Esophagus squamous epithelium (tissue), 5 donors: ENCODE data around the gene ALX3. TPM values are rescaled to one million over a fixed set of nuclear protein-coding genes. Genes with fewer than 3 reads are reported as not detected.

Experiments used
- DNase-seq: peaks from one replicate; lab custom pipeline; 2025; lab: John Stamatoyannopoulos, UW
- H3K27ac ChIP-seq, 4 donors: fragments of 200-600 bp; sonication (generic); one replicate each; pipeline ENCODE4 v1.5.1; 2016 to 2019; ENCODE audit warnings: mild to moderate bottlenecking in 1 of 4
- H3K27me3 ChIP-seq, 4 donors: fragments of 200-600 bp; sonication (generic); 1 replicate in 3 of 4; 2 replicates in 1 of 4; pipeline versions ENCODE4 v1.5.1 to v1.6.0; 2017 to 2021; ENCODE audit warnings: antibody characterized with exemption in 1 of 4
- H3K36me3 ChIP-seq, 3 donors: fragments of 200-600 bp; sonication (generic); one replicate each; pipeline ENCODE4 v1.5.1; 2016 to 2019
- H3K4me1 ChIP-seq, 3 donors: fragments of 200-600 bp; sonication (generic); one replicate each; pipeline ENCODE4 v1.5.1; 2017 to 2019
- H3K4me3 ChIP-seq, 4 donors: fragments of 200-600 bp; sonication (generic); 1 replicate in 3 of 4; 2 replicates in 1 of 4; pipeline ENCODE4 v1.5.1; 2016 to 2019; ENCODE audit warnings: mild to moderate bottlenecking in 2 of 4, moderate library complexity in 1 of 4
- H3K9me3 ChIP-seq, 3 donors: fragments of 200-600 bp; sonication (generic); one replicate each; pipeline ENCODE4 v1.5.1; 2016 to 2019
- POLR2A ChIP-seq, 4 donors: fragments of 450-650 bp; IDR thresholded peaks; one replicate each; pipeline ENCODE4 v1.6.1; 2017; ENCODE audit warnings: antibody characterized with exemption in 4 of 4, mild to moderate bottlenecking in 4 of 4, moderate library complexity in 3 of 4
- WGBS, 2 donors: methylation state at CpG; one replicate each; pipeline ENCODE4 v1.1.5; 2018; 5-methylcytosine and 5-hydroxymethylcytosine counted together
- intact Hi-C: fragments of 100-400 bp; cut with DNase I; formaldehyde crosslinking; loops from one replicate; pipeline ENCODE4 v1.15.0; 2022
- total RNA-seq, 4 donors: library from RNA; depleted of rRNA; stranded (reverse); fragments of >200 nt; gene quantifications; one replicate each; pipeline ENCODE4 v1.1.0, GENCODE V29; 2016
- TF ChIP-seq, protein P1 (sequence below), 6 experiments: fragments of 450-650 bp in 4 of 6; fragments of 200-600 bp in 2 of 6; sonication (generic) in 2 of 6; IDR thresholded peaks; one replicate each; pipeline ENCODE4 v1.5.1; 2016 to 2019; ENCODE audit warnings: antibody characterized with exemption in 6 of 6, mild to moderate bottlenecking in 4 of 6, moderate library complexity in 4 of 6
- donor health status: DM: yes; HTN: yes; CAD: no.

Gene ALX3
- total RNA-seq, 4 donors from 2014 or later = 0.57 TPM; not detected in 3

- H3K27me3 ChIP-seq = no peaks in the 10 kb centered on the region
- intact Hi-C loops = no loop called here
- H3K9me3 ChIP-seq = no peaks in the 10 kb centered on the region
- DNase-seq = no peak
- 75 to 87% methylated on average over 1 of the region's 1 CpG for WGBS, 2 donors
- H3K36me3 ChIP-seq = peaks cover 26 to 100% (median 68%) of the 10 kb centered on the region in 3 donors
- TF ChIP-seq, protein P1, sequence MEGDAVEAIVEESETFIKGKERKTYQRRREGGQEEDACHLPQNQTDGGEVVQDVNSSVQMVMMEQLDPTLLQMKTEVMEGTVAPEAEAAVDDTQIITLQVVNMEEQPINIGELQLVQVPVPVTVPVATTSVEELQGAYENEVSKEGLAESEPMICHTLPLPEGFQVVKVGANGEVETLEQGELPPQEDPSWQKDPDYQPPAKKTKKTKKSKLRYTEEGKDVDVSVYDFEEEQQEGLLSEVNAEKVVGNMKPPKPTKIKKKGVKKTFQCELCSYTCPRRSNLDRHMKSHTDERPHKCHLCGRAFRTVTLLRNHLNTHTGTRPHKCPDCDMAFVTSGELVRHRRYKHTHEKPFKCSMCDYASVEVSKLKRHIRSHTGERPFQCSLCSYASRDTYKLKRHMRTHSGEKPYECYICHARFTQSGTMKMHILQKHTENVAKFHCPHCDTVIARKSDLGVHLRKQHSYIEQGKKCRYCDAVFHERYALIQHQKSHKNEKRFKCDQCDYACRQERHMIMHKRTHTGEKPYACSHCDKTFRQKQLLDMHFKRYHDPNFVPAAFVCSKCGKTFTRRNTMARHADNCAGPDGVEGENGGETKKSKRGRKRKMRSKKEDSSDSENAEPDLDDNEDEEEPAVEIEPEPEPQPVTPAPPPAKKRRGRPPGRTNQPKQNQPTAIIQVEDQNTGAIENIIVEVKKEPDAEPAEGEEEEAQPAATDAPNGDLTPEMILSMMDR (IDR thresholded peaks at IDR 0.05) = no peak
- no peak for TF ChIP-seq POLR2A (IDR thresholded peaks at IDR 0.05)
- no peak overlapping the region for H3K4me3 ChIP-seq
- H3K4me1 ChIP-seq = no peaks in the 10 kb centered on the region
- H3K27ac ChIP-seq = no peak overlapping the region
These were observed 50.7 kb downstream of the ALX3 start for GRCh38 chr1:110019770-110020169.

- Histone ChIP-seq H3K9me3 (no peaks in the 10 kb centered on the region), H3K27ac (no peak overlapping the region), H3K36me3 (peaks cover 26 to 100% (median 71%) of the 10 kb centered on the region in 3 donors), H3K4me3 (no peak overlapping the region), H3K27me3 (no peaks in the 10 kb centered on the region), H3K4me1 (no peaks in the 10 kb centered on the region)
- 88 to 89% methylated on average over 9 of the region's 9 CpGs for WGBS, 2 donors
- no peak for DNase-seq
- TF ChIP-seq POLR2A (IDR thresholded peaks at IDR 0.05) = no peak
- TF ChIP-seq, protein P1 (IDR thresholded peaks at IDR 0.05) = no peak
- intact Hi-C loops = no loop called here
These were observed 52.1 kb downstream of the ALX3 start for GRCh38 chr1:110018396-110018795.

GRCh38 chr1:110017792-110018191 lies 52.7 kb downstream of the ALX3 start:
- Histone ChIP-seq H3K36me3 (peaks cover 26 to 100% (median 77%) of the 10 kb centered on the region in 3 donors), H3K27ac (no peak overlapping the region), H3K27me3 (no peaks in the 10 kb centered on the region), H3K4me3 (no peak overlapping the region), H3K9me3 (no peaks in the 10 kb centered on the region), H3K4me1 (no peaks in the 10 kb centered on the region)
- WGBS, 2 donors = 73 to 75% methylated on average over 3 of the region's 3 CpGs
- no peak for DNase-seq
- intact Hi-C loops = no loop called here
- TF ChIP-seq, protein P1 (IDR thresholded peaks at IDR 0.05) = no peak
- no peak for TF ChIP-seq POLR2A (IDR thresholded peaks at IDR 0.05)

DNA sequence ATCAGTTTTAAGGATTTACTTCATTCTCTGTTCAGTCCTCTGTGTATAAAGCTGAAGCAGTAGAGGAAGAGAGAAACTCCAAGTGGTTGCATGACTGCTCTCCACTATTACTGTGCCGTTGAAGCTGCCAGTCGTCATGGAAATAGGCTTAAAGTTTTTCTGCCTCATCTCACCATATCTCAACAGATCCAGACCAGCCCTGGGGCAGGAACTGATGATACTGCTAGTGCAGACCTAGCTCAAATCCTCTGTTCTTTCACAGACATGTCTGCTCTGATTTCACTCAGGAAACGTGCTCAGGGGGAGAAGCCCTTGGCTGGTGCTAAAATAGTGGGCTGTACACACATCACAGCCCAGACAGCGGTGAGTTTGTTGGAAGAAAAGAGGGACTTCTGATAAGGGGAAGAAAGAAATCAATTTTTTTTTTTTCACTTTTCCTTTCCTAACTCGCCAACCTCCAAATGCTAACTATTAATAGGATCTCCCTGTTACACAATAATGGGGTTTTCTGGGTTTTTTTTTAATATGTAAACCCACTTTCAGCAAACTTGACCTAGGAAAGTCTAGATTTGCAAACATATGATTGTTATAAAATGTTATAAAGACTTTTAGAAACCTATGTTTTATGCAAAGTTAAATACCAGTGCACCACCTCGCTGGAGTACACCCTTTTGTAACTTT lies 58.2 kb downstream of the ALX3 start:
- intact Hi-C loops = no loop called here
- Histone ChIP-seq H3K36me3 (peaks cover 23 to 85% (median 45%) of the 10 kb centered on the region in 3 donors), H3K27me3 (no peaks in the 10 kb centered on the region), H3K4me3 (no peak overlapping the region), H3K4me1 (peaks cover 0 to 3% (median 0%) of the 10 kb centered on the region in 3 donors), H3K9me3 (no peaks in the 10 kb centered on the region), H3K27ac (no peak overlapping the region)
- TF ChIP-seq POLR2A (IDR thresholded peaks at IDR 0.05) = no peak
- TF ChIP-seq, protein P1 (IDR thresholded peaks at IDR 0.05) = no peak
- DNase-seq = no peak
- WGBS, 2 donors = 63 to 87% methylated on average over 6 of the region's 6 CpGs

- Histone ChIP-seq H3K36me3 (peaks cover 23 to 78% (median 44%) of the 10 kb centered on the region in 3 donors), H3K27ac (peak overlapping the region in 2 of 4 donors; percentile 22), H3K4me3 (no peak overlapping the region), H3K27me3 (no peaks in the 10 kb centered on the region), H3K4me1 (peaks cover 0 to 10% (median 1%) of the 10 kb centered on the region in 3 donors), H3K9me3 (no peaks in the 10 kb centered on the region)
- no peak for TF ChIP-seq POLR2A (IDR thresholded peaks at IDR 0.05)
- TF ChIP-seq, protein P1 (IDR thresholded peaks at IDR 0.05) = peak in 5 of 6 experiments; percentile 27 to 66 (median 56)
- 39 to 48% methylated on average over 2 of the region's 2 CpGs for WGBS, 2 donors
- no peak for DNase-seq
- intact Hi-C loops = no loop called here
These were observed 58.9 kb downstream of the ALX3 start for GRCh38 chr1:110011527-110012041.
